Occipital lobe (tissue), 2 donors: ENCODE data around the gene MDFIC. TPM values are rescaled to one million over a fixed set of nuclear protein-coding genes. Genes with fewer than 3 reads are reported as not detected.

Experiments used
- DNase-seq: peaks from one replicate; lab custom pipeline; 2025; lab: John Stamatoyannopoulos, UW
- total RNA-seq: library from RNA; depleted of rRNA; stranded (reverse); fragments of >200 nt; gene quantifications from one replicate; pipeline ENCODE4 v1.2.3, GENCODE V29; 2014

The MDFIC gene
- total RNA-seq, 1 donor from 2014 or later: 7.0 TPM

DNA sequence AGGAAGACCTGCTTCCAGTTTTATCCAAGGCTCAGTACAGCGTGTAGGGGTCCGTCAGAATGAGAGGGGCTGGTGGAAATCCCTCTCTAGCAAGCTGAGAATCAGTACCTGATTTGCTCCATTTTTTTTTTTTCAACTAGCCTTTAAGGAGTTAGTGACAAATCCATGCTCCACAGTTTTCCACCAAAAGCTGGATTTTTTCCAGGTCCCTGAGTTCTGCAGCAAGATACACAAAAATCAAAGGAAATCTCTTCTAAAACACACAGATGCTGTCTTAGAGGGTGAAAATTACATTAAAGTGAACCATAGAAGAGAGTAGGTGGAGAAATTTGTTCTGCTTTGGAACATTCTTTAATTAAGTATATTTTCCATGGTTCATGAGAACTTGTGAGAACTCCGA lies 30.4 kb downstream of the MDFIC start:
- no peak for DNase-seq

DNA sequence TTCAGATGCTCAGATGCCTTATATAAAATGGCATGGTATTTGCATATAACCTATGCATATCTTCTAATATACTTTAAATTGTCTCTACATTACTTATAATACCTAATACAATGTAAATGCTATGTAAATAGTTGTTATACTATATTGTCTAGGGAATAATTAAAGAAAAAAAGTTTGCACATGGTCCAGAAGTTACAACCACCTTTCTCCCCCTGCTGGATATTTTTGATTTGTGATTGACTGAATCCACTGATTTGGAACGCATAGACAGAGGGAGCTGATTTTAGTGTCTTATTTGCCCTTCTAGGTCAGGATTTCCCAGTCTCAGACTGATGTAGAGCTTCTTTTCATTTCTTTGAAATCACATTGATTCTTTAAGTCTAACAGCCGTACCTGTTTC lies 31.8 kb downstream of the MDFIC start:
- no peak for DNase-seq

GRCh38 chr7:114956702-114957101 lies 34.8 kb downstream of the MDFIC start:
- DNase-seq: no peak

- no peak for DNase-seq
These were observed 35.5 kb downstream of the MDFIC start for GRCh38 chr7:114957444-114957843.

DNA sequence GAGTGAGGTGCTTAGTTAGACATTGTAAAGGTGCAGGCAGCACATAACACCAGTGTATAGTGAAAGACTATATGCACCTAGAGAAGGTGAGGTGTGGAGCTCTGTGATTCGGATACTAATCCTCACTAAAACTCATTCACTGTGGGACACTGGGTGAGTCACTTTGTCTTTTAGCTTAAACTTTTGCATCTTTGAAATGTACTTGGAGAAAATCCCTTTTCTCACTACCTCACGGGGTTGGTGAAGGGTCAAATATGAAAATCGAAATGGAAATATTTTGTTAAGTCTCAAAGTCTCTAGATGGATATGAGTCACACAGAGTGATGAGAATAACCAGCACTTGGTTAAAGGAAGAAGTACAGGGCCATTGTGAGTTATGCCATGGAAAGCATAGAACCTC lies 38.0 kb downstream of the MDFIC start:
- DNase-seq: no peak

GRCh38 chr7:114962441-114962840 lies 40.5 kb downstream of the MDFIC start:
- DNase-seq: no peak

DNA sequence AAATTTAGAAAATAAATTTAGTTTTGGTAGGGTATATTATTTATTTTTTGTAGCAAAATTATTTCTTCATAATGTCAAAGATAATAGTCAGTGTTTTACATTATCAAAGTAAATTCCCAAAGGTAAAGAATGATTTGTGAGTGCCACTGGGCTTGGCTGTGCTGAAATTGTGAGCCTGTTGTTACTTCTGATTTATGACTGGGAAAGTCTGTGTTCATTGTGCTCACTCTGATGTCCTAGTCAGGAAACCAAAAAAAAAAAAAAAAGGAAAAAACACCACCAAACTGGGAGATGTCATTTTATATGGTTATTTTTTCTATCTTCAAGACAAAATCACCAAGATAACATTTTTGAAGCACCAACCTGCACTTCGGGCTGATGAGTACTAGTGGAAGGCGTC lies 44.3 kb downstream of the MDFIC start:
- no peak for DNase-seq

DNA sequence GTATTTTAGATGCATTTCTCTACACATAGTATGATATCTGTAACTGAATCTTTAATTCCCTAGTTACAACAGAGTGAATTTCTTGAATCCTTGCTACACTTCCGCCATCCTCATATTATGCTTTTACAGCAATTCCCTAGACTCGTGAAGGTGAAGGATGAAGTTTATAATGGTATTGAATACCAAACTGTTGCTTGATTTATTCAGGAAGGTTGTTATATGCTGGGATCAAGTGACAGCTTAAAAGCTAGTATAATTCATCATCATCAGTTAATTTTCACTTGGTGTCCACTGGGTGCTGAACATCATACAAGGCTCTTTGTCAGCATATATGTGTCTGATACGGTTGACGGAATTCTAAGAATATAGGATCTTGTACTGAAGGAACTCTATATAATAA lies 47.2 kb downstream of the MDFIC start:
- DNase-seq: no peak

DNA sequence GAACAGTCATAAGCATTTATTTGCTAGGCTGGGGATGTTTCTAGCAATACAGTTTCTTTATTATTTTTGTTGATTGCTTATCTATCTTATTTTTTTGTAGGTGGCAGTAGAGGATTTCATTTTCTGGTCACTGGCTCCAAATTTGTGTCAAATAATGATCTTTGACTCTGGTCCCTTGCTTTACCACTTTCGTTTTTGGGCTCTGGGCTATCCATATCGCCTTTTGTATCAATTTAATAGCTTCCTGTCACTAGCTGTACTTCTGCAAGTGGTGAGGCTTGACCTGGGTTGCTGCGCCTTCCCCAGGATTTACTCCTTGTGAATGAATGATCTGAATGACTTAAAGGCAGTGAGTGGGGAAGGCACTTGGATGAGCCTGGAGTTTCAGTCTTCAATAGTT lies 48.4 kb downstream of the MDFIC start:
- DNase-seq: no peak

DNA sequence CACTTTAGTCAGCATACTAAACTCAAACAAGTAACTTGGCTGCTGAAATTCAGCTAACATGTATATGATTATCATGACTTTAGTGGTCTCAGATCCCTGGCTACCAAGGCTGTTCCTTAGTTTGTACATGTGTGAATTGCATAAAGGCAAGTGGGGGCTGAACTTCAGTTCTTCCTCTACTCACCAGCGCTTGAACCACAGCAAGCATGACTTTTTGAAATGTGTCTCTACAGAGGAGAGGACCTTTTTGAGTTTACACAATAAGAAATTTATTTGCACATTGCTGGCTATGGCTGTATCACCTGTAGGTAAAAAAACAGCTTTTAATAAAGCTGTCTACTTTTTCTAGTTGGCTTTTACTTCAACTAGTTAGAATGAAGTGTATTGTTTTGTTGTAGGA lies 48.8 kb downstream of the MDFIC start:
- no peak for DNase-seq

DNA sequence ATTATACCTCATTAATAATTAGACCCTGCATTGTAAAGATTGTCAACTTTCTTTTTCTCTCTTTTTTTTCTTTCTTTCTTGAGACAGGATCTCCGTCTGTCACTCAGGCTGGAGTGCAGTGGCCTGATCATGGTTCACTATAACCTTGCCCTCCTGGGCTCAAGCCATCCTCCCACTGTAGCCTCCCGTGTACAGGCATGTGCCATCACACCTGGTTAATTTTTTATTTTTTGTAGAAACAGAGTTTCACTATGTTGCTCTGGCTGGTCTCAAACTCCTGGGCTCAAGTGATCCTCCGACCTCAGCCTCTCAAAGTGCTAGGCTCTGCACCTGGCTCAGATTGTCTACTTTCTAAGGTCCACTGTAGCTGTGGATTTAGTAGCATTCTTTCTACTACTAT lies 50.7 kb downstream of the MDFIC start:
- no peak for DNase-seq

- DNase-seq: no peak
These were observed 51.3 kb downstream of the MDFIC start for GRCh38 chr7:114973147-114973546.

GRCh38 chr7:114975401-114975800 lies 53.5 kb downstream of the MDFIC start:
- DNase-seq: no peak

DNA sequence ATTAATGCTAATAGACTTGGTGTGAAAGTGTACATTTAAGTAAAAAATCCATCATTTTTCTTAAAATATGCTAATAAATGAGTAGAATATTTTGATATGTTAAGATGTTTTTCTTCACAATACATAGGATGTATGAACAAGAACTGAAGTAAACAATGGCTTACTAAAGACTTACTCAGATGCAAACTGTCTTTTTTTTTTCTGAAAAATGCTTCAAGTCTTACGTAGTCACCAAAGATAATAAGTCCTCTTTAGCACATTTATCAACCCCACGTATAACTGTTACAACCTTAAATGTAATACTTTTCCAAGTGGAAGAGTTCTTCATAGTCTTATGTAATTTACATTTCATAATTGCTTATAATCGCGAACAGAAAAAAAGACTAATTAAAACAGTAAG lies 54.8 kb downstream of the MDFIC start:
- DNase-seq: no peak

DNA sequence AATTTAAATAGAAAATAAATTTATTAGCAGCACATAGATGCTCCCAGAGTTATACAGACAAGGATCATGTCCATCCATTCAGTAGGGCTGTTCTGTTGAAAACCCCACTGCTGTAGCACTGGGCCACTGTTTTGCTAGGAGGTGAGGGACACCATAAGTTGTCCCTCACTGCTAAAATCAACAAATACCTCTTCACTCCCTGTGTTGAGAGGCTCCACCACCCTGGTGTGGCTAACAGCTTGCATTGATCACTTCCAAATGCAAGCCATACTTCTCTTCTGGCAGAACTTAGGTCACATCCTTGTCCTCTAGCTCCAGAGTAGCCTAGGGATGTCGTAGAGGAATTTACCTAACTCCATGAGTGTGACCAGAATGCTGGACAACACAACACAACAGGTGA lies 55.4 kb downstream of the MDFIC start:
- no peak for DNase-seq

DNA sequence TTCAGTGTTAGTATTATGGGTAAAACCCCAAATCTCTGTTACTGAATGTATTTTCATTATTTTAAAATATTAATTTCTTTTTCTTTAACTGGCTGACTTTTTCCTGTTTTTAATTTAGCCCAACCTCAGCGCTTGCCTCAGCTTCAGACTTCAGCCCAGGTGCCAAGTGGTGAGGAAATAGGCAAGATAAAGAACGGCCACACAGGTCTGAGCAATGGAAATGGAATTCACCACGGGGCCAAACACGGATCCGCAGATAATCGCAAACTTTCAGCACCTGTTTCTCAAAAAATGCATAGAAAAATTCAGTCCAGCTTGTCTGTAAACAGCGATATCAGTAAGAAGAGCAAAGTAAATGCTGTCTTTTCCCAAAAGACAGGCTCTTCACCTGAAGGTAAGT lies 57.5 kb downstream of the MDFIC start:
- no peak for DNase-seq

DNA sequence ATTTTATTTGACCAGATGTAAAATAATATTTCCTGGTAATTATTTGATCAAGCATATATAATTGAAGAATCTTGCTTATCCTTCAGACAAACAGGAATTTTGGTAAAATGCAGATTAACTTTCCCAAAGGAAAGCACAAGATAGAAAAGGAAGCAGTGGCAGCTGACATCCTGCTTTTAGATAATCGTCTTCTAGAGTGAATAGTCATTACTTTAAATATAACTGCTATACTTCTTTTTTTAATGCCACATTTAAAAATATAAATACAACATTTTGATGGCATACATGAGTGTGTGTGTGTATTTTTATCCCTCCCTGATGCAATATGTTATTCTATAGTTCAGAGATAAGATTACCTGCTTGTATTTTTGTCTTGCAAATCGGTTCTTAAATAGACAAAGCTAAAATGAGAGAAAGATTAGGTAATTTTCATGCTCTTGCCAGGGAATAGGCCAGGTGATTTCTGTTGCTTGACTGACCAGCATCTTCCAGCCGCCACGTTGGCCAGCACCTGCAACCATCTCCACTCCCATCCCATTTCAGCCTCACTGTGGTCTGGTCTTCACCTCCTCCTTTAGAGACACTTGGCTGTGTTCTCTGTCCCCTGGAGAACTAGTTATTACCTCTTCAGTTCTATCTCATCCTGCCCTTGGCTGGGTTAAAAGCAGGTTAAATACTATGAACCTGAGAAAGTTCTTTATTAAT lies 58.1 kb downstream of the MDFIC start:
- no peak for DNase-seq

DNA sequence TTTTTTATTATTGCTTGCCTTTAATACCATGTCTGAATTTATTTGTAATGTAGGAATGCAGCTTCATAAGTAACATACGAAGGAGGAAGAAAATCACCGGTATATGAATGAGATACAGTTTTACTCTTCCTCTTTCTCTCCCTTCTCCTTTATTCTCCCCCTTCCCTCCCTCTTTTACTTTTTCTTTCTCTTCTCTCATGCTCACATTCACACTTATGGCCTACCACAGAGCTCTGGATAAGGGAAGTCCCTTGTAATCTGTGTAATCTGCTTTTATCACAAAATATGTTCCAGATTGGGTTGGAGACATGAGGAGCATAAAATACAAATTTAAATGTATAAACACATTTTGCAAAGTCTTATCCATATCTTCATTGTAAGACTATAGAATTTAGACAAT lies 59.4 kb downstream of the MDFIC start:
- no peak for DNase-seq

DNA sequence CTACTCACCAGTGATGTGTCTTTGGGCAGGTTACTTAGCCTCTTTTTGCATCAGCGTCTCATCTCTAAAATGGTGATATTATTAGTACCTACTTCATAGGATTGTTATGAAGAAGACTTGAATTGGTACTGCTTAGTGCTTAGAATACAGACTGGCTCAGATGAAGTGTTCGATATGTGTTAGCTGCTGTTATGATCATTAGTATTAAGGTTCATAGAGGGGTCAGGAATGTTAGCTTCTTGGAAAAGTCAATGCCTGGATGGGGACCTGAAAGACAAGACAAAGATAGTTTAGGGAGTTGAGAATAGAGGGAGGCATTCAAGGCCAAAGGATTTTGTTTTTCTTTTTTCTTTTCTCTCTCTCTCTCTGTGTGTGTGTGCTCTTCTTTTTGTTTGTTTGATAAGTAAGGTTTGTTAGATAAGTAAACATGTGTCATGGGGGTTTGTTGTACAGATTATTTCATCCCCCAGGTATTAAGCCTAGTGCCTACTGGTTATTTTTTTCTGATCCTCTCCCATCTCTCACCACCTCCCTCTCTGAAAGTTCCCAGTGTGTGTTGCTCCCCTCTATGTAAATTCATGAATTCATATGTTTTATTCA lies 63.3 kb downstream of the MDFIC start:
- no peak for DNase-seq

- DNase-seq: no peak
These were observed 64.6 kb downstream of the MDFIC start for GRCh38 chr7:114986190-114987180.

DNA sequence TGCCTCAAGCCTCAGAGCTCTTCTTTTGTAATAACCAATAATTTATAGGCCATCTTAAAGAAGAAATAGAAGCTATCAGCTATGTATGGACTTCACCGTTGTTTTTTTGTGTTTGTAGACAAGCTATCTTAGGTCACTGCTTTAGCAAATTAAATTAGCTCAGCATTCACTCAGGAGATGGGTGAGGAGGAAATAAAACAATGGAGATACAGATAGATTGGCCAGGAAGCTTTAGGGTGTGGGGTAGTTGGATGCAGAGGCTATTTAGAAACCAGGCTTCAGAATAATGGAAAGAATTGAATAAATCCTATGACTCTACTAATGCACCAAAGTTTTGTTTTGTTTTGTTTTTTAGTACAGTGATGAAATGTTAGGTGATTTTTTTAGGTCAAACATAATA lies 66.1 kb downstream of the MDFIC start:
- DNase-seq: no peak

- DNase-seq: no peak
These were observed 67.0 kb downstream of the MDFIC start for GRCh38 chr7:114988755-114989375.
